Limb (tissue), 2 donors: Measurements from ENCODE around the gene TBC1D3G.
"Not testable (repeated sequence)": the region's sequence is repeated elsewhere in the genome, so short reads cannot be mapped to it uniquely, and the experiment has no call there.

Source experiments
- DNase-seq, 2 donors: peaks; one replicate each; pipeline ENCODE4 v3.0.0-alpha.2; 2016; ENCODE audit errors: extremely low spot score in 2 of 2

Gene TBC1D3G

GRCh38 chr17:36323584-36323983, at the start of gene TBC1D3G:
Gene TBC1D3G (plus strand): TSS chr17:36323884. CDS start chr17:36325412, 1,528 bp downstream.
- not testable (repeated sequence) for DNase-seq

DNA sequence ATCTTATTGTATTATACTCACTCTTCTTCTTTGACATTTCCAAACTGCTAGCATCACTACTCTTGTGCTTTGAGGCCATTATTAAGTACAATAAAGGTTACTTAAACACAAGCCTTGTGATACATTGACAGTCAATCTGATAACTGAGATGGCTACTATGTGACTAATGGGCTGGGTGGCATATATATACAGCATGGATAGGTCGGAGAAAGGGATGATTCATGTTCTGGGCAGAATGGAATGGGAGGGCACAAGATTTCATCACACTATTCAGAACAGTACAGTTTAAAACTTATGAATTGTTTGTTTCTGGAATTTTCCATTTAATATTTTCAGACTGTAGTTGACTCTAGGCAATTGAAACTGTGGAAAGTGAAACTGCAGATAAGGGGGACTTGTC, 40.4 kb upstream of the TBC1D3G start:
- not testable (repeated sequence) for DNase-seq

DNA sequence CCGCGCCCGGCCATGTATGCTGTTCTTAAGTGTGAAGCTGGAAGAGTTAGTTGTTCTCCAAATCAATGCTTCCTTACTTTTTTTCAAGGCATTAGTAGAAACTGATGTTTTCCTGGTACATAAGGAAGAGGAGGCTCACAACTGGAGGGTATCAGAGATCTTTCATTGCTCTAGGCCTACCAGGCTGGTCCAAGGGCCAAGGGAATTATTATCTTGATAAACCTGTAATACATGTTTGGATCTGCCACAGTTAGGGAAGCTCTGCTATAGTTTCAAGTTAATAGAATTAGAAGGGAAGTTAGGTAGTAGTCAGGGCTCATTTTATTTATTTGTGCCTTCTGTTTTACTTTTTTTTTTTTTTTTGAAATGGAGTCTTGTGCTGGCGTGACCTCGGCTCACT, 39.5 kb upstream of the TBC1D3G start:
- not testable (repeated sequence) for DNase-seq

- DNase-seq, result not testable (repeated sequence)
Measured at GRCh38 chr17:36289965-36290612, 33.6 kb upstream of the TBC1D3G start.

DNA sequence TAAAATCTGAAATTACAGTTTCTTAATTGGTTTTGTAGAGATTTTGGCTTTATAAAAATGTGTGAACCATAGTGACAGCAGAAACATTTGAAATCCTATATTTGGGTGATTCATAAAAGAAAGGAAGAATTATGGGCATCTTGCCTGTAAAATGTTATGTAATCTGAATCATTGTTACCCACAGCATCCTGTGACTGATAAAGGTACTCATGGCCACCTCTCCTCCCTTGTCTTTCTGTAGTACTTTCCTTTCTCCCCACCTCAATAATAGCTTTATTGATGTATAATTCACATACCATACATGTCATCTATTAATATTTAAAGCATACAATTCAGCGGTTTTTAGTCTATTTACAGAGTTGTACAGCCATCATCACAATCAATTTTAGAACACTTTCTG, 28.5 kb upstream of the TBC1D3G start:
- DNase-seq, result not testable (repeated sequence)

DNA sequence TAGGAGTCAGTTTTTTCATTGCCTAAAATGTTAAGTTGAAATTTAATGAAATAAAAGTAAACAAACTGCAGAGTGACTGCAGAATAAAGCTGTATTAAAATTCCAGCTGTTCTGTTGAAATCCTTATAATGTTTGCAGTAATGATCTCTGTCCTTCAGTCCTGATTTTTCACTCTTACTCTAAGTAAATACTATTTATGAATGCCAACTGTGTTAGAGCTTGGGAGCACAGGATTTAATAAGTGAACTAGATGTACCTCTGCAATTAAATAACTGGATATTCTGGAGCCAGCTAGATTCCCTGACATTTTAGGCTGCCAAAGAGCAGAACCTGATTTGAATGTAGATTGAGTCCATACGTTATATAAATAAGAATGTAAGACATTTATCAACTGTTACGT, 7.9 kb upstream of the TBC1D3G start:
- not testable (repeated sequence) for DNase-seq

DNA sequence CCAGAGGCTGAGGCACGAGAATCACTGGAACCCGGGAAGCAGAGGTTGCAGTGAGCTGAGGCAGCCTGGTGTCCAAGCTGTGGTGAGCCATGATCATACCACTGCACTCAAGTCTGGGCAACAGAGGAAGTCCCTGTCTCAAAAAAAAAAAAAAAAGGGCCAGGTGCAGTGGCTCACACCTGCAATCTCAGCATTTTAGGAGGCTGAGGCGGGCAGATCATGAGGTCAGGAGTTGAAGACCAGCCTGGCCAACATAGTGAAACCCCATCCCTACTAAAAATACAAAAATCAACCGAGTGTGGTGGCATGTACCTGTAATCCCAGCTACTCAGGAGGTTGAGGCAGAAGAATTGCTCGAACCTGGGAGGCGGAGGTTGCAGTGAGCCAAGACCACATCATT, 38.8 kb downstream of the TBC1D3G start:
- DNase-seq, result not testable (repeated sequence)

DNA sequence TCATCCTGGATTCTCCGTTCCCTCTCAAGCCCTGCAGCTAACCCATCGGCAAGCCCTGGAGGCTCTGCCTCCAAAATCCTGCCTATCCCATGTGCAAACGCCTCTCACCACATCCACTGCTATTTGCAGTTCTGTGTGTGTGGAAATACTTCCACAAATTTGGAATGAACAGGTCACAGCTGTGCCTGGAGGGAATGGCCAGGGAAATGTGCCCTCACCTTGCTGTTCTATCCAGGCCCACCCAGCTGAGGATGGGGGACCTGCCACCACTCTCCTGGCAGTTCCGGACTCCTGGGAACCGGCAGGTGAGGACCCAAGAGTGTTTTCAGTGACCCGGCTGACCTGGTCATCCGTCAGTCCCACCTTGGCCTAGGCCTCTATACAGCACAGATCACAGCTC, 52.3 kb downstream of the TBC1D3G start:
- DNase-seq, result not testable (repeated sequence)
